Right kidney (tissue), 1 donor: ENCODE measurements around the gene ZDHHC11B.

Experiments
- DNase-seq: peaks from one replicate; pipeline ENCODE4 v3.0.0-alpha.2; 2016

Gene ZDHHC11B

DNA sequence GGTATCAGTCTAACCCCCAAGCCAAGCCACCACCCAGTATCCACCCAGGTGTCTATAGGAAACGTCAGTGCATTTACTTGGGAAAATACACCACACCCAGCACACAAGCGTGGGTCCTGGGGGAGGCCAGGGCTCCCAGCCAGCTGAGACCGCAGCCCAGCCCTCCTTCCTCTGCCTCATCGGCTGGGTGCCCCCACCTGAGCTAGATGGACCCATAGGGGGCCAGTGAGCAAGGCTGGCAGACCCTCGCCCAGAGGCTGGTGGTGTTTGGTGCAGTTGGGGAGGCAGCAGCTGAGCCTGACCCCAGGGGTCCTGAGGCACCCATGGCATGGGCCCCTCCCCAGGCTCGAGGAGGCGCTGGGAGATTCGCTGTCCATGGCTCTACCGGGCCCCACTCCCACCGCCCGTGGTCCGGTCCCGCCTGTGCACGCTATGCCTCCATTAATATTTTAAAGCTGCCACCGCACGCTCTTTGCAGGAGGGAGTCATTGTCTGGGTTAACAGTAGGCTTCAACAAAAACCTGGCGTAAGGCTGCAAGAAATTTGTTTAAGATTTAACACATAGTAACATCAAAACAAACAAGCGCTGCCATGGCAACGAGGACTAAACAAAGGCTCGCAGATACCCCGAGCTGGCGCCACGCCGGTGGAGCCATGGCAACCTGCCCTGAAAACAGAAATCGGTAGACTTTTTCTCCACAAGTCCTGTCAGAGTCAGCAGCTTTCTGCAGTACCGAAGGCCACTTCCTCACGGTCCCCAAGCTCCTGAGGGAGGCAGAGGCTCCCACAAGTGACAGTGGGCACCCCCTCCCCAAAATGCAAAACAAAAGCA lies 112.0 kb downstream of the ZDHHC11B start:
- DNase-seq = peak; percentile 69

DNA sequence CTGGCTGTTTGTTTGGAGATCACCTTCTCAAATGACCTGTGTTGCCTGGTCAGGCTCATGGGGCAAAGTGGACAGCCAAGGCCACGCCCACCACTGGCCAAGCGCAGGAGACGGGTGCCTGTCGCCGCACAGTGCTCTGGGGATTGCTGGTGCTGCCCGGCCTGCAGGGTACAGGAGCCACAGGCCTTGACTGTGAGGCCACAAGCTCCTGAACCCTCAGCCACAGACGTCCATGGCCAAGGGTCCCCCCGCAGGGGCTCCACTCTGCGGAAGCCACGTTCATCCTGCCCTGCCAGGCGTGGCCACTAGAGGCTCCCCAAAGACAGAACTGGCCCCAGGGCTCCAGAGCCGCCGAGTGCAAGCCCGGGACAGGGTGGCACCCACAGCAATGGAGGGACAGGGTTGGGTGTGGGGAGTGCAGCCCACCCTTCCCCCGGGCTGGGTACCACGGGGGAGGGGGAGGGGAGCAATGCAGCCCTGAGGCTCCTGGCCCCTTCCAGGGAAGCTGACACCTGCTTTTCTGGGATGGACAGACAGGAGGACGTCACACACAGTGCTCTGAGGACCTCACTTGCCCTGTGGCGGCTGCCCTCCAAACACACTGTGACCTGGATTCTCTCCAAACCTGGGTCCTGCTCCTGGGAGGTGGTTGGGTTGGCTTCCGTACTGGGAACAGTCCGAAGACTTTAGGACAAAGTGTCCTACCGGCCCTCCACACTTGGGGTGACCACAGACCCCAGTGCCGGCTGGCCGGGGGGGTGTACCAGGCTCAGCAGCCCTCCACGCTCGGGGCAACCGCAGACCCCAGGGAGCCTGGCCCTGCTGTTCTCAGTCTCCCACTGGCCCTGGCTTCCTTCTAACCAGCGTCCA lies 112.8 kb downstream of the ZDHHC11B start:
- peak; percentile 76 for DNase-seq

GRCh38 chr5:670396-671270 lies 113.9 kb downstream of the ZDHHC11B start:
- DNase-seq = no peak

DNA sequence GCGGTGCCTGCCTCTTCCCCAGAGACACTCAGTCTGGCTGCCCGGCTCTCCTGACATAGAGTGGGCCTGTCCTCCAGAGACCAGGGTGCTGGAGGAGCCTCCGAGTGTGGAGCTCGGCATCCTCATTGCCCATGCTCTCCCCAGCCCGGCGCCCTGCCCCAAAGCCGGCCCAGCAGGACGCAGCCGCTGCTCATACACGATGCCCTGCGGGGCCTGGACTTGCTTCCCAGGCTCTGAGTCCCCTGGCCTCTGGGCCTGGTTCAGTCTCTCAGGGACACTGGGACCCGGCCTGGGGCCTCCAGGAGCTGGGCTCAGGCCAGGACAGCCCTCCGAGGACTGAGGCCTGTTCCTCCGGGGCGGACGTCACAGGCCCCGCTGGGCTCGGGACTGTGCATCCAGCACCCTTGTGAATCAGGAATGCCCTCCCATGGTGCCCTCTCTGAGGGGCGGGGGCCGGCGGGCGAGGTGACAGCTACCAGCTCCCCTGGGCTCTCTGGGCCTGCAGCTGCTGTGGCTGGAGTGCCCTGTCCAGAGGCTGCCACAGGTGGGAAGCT lies 114.6 kb downstream of the ZDHHC11B start:
- peak; percentile 11 for DNase-seq

- no peak for DNase-seq
Measured at GRCh38 chr5:669111-669841, 115.3 kb downstream of the ZDHHC11B start.

DNA sequence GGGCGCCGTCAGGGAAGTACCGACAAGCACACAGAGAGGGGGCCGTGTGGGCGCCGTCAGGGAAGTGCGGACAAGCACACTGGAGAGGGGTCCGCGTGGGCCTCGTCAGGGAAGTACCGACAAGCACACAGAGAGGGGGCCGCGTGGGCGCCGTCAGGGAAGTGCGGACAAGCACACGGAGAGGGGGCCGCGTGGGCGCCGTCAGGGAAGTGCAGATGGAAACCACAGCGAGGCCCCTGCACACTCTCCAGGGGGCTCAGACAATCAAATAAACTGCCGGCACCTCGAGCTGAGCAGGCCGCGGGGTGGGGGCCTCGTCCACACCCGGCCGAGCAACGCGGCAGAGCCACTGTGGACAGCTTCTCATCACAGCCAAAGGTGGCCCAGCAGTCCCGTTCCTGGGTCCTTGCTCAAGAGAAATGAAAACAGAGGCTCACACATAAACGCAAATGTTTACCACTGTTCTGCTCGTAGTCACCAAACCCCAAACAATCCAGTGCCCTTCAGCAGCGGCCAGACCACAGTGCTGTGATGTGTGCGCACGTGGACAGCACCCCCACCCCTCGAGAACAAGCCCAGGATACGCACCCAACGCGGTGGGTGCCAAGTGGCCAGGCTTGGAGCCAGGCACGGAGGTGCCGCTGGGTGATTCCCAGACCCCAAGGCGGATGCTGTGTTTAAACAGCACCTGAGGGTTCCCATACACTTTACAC lies 116.1 kb downstream of the ZDHHC11B start:
- no peak for DNase-seq

GRCh38 chr5:666816-667498 lies 117.6 kb downstream of the ZDHHC11B start:
- no peak for DNase-seq

DNA sequence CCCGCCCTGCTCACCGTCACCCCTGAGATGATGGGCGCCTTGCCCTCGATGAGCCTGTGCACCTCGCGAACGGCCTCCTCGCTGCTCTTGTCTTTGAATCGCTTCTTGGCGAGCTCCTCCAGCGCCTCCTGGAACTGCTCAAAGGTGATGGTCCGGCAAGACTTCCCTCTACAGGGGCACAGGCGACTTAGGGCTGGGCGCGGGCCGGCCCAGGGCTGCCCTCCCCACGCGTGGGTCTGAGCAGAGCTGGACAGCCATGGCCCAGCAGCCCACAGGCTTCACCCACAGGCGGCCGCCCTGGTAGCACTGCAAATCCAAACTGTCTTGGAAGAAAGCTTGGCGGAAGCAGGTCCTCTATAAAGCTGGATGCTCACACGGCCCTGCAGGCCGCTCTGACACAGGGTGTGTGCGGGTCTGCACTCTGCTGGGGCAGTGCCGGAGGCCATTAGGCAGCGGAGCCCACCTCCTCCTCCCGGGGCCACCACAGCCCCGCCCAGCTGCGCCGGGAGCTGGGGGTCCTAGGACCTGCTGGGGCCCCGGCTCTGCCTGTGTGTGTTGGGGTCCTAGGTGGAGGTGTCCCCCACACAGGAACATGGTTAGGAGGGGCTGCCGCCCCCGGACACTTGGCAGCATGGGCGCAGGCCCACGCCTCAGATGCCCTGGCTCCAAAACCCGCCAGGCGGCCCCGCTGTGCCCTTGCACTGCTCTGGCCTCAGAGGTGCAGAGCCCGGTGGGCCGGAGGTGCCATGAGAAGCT lies 118.4 kb downstream of the ZDHHC11B start:
- DNase-seq = no peak

- no peak for DNase-seq
Measured at GRCh38 chr5:665541-665955, 119.0 kb downstream of the ZDHHC11B start.

GRCh38 chr5:664994-665360 lies 119.6 kb downstream of the ZDHHC11B start:
- DNase-seq = no peak

DNA sequence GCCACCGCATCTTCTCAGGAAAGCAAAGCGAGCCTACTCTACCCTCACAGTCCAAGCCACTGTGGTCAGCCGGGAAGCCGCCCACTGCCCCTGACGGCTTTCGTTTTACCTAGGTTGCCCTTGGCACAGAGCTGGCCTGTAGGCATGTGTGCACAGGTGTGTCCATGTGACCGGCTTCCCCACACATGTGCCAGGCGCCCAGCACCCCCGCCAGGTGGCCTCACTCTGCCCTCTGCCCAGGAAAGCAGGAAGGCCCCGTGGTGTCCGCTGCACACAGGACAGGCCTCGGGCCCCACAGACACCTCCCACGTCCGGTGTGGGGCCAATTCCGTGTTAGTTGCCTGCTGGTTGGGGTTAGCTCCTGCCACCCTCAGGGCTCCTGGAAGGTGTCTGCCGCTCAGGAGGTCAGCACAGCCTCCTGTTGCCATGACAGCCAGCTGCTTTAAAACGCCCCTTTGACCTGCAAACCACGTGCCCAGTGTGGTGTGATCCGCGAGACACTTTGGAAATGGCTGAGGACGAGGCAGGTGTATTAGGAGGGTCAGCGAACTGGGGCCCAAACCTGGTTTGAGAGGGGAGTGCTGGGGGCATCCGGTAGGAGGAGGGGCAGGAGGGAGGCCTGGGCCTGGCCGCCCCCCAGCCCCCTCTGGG lies 120.1 kb downstream of the ZDHHC11B start:
- DNase-seq = no peak

DNA sequence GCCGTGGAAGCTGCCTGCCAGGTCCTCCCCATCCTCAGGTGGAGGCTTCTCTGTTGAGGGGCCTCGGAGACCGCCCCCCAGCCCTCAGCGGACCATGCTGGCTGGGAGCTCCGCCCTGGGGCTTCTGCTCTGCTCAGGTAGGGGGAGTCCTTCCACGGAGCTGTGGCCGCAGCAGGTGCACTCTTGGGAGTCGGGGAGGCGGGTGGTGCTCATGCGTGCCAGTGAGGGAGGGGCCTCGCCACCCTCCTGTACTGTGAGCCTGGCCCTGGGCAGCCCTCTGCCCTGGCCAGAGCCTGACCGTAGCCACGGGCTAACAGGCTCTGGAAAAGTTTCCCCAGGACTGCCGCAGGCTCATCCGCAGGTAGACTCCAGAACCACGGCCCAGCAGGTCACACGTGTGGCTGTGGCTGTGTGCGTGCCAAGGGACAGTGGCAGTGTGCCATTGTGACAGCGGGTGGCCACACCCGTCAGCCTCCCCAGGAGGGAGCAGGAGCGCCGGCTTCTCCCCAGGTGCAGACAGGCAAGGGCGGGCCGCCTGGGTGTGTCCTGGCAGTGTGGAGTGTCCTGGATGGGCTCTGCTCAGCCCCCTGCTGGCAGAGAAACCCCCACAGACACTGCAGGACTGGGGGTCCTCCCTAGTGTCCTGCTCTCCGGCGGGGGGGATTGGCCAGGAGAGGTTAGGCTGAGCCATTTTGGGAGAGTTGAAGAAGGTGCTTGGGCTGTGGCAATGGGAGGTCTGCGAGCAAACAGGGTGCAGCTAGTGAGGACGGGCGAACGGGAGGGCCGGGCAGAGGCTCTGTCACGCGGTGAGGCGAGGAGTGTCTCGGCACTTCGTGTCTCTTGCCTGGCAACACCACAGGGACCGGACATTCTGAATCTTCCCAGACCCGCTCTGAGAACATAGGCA lies 120.8 kb downstream of the ZDHHC11B start:
- DNase-seq = no peak

DNA sequence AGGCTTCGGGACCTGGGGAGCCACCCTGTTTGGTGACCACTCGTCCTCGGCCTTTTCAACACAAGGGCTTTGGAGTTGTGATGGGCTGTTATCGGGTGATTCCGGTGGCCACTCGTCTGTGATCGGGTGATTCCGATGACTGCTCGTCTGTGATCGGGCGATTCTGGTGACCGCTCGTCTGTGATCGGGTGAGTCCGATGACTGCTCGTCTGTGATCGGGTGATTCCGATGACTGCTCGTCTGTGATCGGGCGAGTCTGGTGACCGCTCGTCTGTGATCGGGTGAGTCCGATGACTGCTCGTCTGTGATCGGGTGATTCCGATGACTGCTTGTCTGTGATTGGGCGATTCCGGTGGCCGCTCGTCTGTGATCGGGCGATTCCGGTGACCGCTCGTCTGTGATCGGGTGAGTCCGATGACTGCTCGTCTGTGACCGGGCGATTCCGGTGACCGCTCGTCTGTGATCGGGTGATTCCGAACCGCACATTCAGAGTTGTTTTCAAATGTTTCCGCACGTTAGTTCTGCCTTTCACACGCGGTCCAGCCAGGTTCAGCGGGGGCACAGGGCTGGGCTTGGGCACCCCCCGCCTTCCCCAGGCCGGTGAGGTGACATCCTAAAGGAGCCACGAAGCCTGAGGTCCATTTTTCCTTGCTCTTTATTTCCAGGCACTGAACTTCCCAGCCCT lies 121.6 kb downstream of the ZDHHC11B start:
- no peak for DNase-seq

DNA sequence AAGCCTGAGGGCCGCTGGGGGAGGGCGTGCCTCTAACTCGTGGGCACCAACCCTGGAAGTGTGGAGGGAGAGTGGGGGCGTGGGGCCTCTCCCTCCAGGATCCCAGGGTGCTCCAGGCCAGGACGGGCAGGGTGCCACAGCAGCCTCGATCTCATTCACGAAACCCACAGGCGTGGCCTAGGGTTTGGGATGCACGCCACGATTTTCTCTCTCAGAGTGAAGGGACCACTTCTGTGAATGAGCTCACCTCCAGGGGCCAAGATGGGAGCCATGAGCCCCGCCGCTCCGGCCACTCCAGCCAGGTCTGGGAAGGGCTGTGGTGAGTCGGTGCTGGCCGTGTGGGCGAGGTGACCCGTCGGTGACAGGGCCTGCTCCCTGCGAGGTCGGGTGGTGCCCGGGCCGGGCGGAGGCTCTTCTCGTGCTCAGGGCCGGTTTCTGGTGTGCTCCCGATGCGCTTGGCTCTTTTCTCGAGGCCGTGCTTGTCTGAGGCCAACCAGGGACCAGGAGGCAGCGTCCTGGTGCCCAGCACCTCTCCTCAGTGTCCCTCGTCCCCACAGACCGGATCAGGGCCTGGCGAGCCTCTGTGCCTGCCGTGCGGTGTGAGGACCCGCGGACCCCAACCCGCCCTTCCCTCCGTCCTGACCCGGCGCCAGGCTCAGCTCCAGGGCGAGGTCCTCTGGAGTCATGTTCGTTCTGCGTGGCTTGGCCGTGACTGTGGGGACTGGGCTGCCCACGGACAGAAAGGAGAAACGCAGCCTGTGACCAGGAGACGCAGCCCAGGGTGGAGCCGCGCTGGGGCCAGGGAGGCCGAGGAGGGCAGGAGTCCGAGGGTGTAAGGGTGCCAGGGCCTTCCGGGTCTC lies 122.4 kb downstream of the ZDHHC11B start:
- DNase-seq = no peak

DNA sequence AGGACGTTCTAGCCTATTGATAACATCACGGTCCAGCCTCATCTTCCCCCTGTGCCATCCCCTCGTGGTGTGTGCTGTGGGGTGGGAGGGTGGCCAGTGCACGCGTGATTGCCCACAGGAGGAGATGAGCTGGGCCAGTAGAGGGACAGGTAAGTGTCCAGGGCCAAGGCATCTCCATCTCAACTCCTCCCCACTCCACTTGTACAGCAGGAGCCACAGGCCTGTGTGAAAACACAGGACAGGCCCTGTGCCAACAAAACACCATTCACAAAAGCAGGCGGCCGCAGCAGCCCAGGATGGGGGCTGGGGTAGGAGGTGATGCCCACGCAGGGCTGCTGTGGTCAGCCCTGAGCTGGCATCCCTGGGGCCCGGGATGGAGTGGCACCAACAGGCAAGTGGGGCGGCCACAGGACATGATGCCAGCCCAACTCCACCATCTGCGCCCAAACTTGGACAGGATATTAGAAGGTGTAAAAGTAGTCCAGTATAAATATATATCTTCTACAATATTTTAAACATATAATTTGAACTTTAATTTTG lies 124.0 kb downstream of the ZDHHC11B start:
- no peak for DNase-seq
